ENCODE measurements around the gene TSPO. TPM values are rescaled to one million over a fixed set of nuclear protein-coding genes. Genes with fewer than 3 reads are reported as not detected.

Gene TSPO
- total and polyA plus RNA-seq, 9 of the 15 experiments (the other 6 are each of a cell fraction or from before 2014, with no cell fraction given), result 4.9 to 126 (median 25.3) TPM

- TF ChIP-seq TAF15 (IDR thresholded peaks at IDR 0.05; ENCODE audit: low read depth, low read length), result no peak
- TF ChIP-seq ZNF583 (CRISPR knock-in tag; IDR thresholded peaks at IDR 0.05), result no peak
- no peak for TF ChIP-seq ZNF511 (CRISPR knock-in tag; IDR thresholded peaks at IDR 0.05)
- no peak for TF ChIP-seq ZBTB34 (CRISPR knock-in tag; IDR thresholded peaks at IDR 0.05)
- TF ChIP-seq E2F6 (IDR thresholded peaks at IDR 0.05; ENCODE audit: borderline replicate concordance in 1 of 2, extremely low read depth in 1 of 2, insufficient read depth in 1 of 2, insufficient read length in 1 of 2, low read depth in 1 of 2, low read length in 1 of 2, poor library complexity in 1 of 2, severe bottlenecking in 1 of 2), result peak; percentile 63 to 94
- no peak for TF ChIP-seq ARID3B (CRISPR knock-in tag; IDR thresholded peaks at IDR 0.05; ENCODE audit: borderline replicate concordance)
- TF ChIP-seq GATA2 (CRISPR knock-in tag; IDR thresholded peaks at IDR 0.05), result no peak
- no peak for TF ChIP-seq NELFE (IDR thresholded peaks at IDR 0.05; ENCODE audit: insufficient read depth, insufficient read length)
- TF ChIP-seq JUNB (CRISPR knock-in tag; conservative IDR thresholded peaks at IDR 0.05), result no peak
- no peak for TF ChIP-seq ZNF561 (CRISPR knock-in tag; conservative IDR thresholded peaks at IDR 0.05)
- TF ChIP-seq CHD2 (IDR thresholded peaks at IDR 0.05; ENCODE audit: low read depth, low read length), result no peak
- TF ChIP-seq RUNX1 (IDR thresholded peaks at IDR 0.05; ENCODE audit: low read depth), result no peak
- TF ChIP-seq TGIF2 (CRISPR knock-in tag; IDR thresholded peaks at IDR 0.05), result no peak
- no peak for TF ChIP-seq E2F5 (CRISPR knock-in tag; IDR thresholded peaks at IDR 0.05)
- no peak for TF ChIP-seq WHSC1 (IDR thresholded peaks at IDR 0.05; ENCODE audit: low read length)
- TF ChIP-seq THAP12 (CRISPR knock-in tag; IDR thresholded peaks at IDR 0.05), result no peak
- TF ChIP-seq ATF2 (CRISPR knock-in tag; IDR thresholded peaks at IDR 0.05), result no peak
- TF ChIP-seq SMAD2 (IDR thresholded peaks at IDR 0.05; ENCODE audit: low read depth, low read length), result no peak
Observed at GRCh38 chr22:43142880-43143562, 8.3 kb upstream of the TSPO start, which contains the start of gene MCAT (continued).
